Nephron progenitor cell (in vitro differentiated cells): ENCODE results near the gene MORC1.

ENCODE experiments used
- DNase-seq: peaks from one replicate; pipeline ENCODE4 v3.0.0; 2021
- H3K27ac Mint-ChIP-seq: 2 replicates; pipeline ENCODE4 v1.8.0; 2021; ENCODE audit warnings: mild to moderate bottlenecking, moderate library complexity, mixed read lengths
- H3K27me3 Mint-ChIP-seq: 2 replicates; pipeline ENCODE4 v1.8.0; 2021; ENCODE audit warnings: mild to moderate bottlenecking, low read depth, mixed read lengths; ENCODE audit not compliant: poor library complexity
- H3K36me3 Mint-ChIP-seq: 2 replicates; pipeline ENCODE4 v1.8.0; 2021; ENCODE audit warnings: low read depth, mixed read lengths
- H3K4me1 Mint-ChIP-seq: 2 replicates; pipeline ENCODE4 v1.8.0; 2021; ENCODE audit warnings: mixed read lengths
- H3K4me3 Mint-ChIP-seq: 2 replicates; pipeline ENCODE4 v1.8.0; 2021; ENCODE audit warnings: mild to moderate bottlenecking, moderate library complexity, mixed read lengths
- H3K9me3 Mint-ChIP-seq: 2 replicates; pipeline ENCODE4 v1.8.0; 2021; ENCODE audit warnings: mild to moderate bottlenecking, moderate library complexity, mixed read lengths
- CTCF ChIP-seq: fragments of 200-600 bp; sonication (generic); IDR thresholded peaks from 2 replicates; pipeline ENCODE4 v1.5.0; 2021; ENCODE audit warnings: antibody characterized with exemption

MORC1 gene

GRCh38 chr3:108953700-108954099 lies 164.2 kb downstream of the MORC1 start, which contains the start of gene GUCA1C:
Gene GUCA1C, minus strand, starts transcription at chr3:108953879. Its CDS starts 117 bp downstream, at chr3:108953762.
- Mint-ChIP-seq H3K4me3 (no peak within 1 kb of the TSS), H3K27me3 (peaks cover 3% of the 10 kb centered on the region), H3K9me3 (no peaks in the 10 kb centered on the region), H3K36me3 (no peaks in the 10 kb centered on the region), H3K27ac (no peak within 1 kb of the TSS), H3K4me1 (no peaks in the 10 kb centered on the region)
- no peak for TF ChIP-seq CTCF
- DNase-seq = no peak

- Mint-ChIP-seq H3K9me3 (no peaks in the 10 kb centered on the region), H3K4me1 (no peaks in the 10 kb centered on the region), H3K27me3 (peaks cover 3% of the 10 kb centered on the region), H3K4me3 (no peak overlapping the region), H3K27ac (no peak overlapping the region), H3K36me3 (no peaks in the 10 kb centered on the region)
- DNase-seq = no peak
- TF ChIP-seq CTCF = no peak
Measured at GRCh38 chr3:108953210-108953609, 164.7 kb downstream of the MORC1 start.

- no peaks in the 10 kb centered on the region for H3K4me1 Mint-ChIP-seq
- H3K4me3 Mint-ChIP-seq = no peak overlapping the region
- no peaks in the 10 kb centered on the region for H3K9me3 Mint-ChIP-seq
- DNase-seq = no peak
- H3K27ac Mint-ChIP-seq = no peak overlapping the region
- H3K27me3 Mint-ChIP-seq = peaks cover 3% of the 10 kb centered on the region
- H3K36me3 Mint-ChIP-seq = no peaks in the 10 kb centered on the region
- no peak for TF ChIP-seq CTCF
Measured at GRCh38 chr3:108951820-108952501, 166.0 kb downstream of the MORC1 start.

- Mint-ChIP-seq H3K36me3 (no peaks in the 10 kb centered on the region), H3K27ac (no peak overlapping the region), H3K9me3 (no peaks in the 10 kb centered on the region), H3K4me1 (no peaks in the 10 kb centered on the region), H3K4me3 (no peak overlapping the region), H3K27me3 (peaks cover 3% of the 10 kb centered on the region)
- DNase-seq = no peak
- TF ChIP-seq CTCF = no peak
Measured at GRCh38 chr3:108947855-108948254, 170.1 kb downstream of the MORC1 start.

GRCh38 chr3:108946292-108947285 lies 171.3 kb downstream of the MORC1 start:
- no peak for TF ChIP-seq CTCF
- DNase-seq = no peak
- Mint-ChIP-seq H3K4me3 (no peak overlapping the region), H3K4me1 (no peaks in the 10 kb centered on the region), H3K9me3 (no peaks in the 10 kb centered on the region), H3K27ac (no peak overlapping the region), H3K36me3 (no peaks in the 10 kb centered on the region), H3K27me3 (peaks cover 3% of the 10 kb centered on the region)
